GM15510 (cell line): ENCODE results near the gene PLEKHA4.

Experiments used
- POLR2A ChIP-seq: IDR thresholded peaks from 3 replicates; pipeline ENCODE4 v1.6.1; 2011; ENCODE audit warnings: borderline replicate concordance; ENCODE audit not compliant: insufficient read length; ENCODE audit errors: extremely low read depth

The PLEKHA4 gene

GRCh38 chr19:48868114-48868886 is at the start of gene PLEKHA4:
Gene PLEKHA4, minus strand, starts transcription at chr19:48868617. Its CDS starts 997 bp downstream, at chr19:48867620.
- no peak for TF ChIP-seq POLR2A

GRCh38 chr19:48918071-48918470 is 49.7 kb upstream of the PLEKHA4 start:
- TF ChIP-seq POLR2A = no peak

- no peak for TF ChIP-seq POLR2A
These were observed 47.3 kb upstream of the PLEKHA4 start for GRCh38 chr19:48915757-48916156.

GRCh38 chr19:48914181-48914580 is 45.8 kb upstream of the PLEKHA4 start:
- TF ChIP-seq POLR2A = no peak

GRCh38 chr19:48913114-48913889 is 44.9 kb upstream of the PLEKHA4 start:
- TF ChIP-seq POLR2A = no peak

- no peak for TF ChIP-seq POLR2A
These were observed 42.4 kb upstream of the PLEKHA4 start for GRCh38 chr19:48910803-48911202.

GRCh38 chr19:48907671-48908070 is 39.3 kb upstream of the PLEKHA4 start:
- TF ChIP-seq POLR2A = no peak

GRCh38 chr19:48906324-48906723 is 37.9 kb upstream of the PLEKHA4 start:
- TF ChIP-seq POLR2A = no peak

GRCh38 chr19:48905664-48906063 is 37.2 kb upstream of the PLEKHA4 start:
- TF ChIP-seq POLR2A = no peak

- TF ChIP-seq POLR2A = no peak
These were observed 32.3 kb upstream of the PLEKHA4 start for GRCh38 chr19:48900477-48901406.

GRCh38 chr19:48899781-48900476 is 31.5 kb upstream of the PLEKHA4 start, which contains the start of gene NUCB1:
Gene NUCB1, plus strand, starts transcription at chr19:48900312. Its CDS starts 485 bp downstream, at chr19:48900797.
- peak; percentile 58 for TF ChIP-seq POLR2A

GRCh38 chr19:48897181-48897580 is 28.8 kb upstream of the PLEKHA4 start:
- no peak for TF ChIP-seq POLR2A

- no peak for TF ChIP-seq POLR2A
These were observed 27.8 kb upstream of the PLEKHA4 start for GRCh38 chr19:48896191-48896720.

GRCh38 chr19:48895226-48895625 is 26.8 kb upstream of the PLEKHA4 start:
- no peak for TF ChIP-seq POLR2A
